ENCODE measurements around the gene IL17C. TPM values are rescaled to one million over a fixed set of nuclear protein-coding genes. Genes with fewer than 3 reads are reported as not detected.
A peak's percentile ranks its signal among the peaks of the same experiment; 100 is the strongest.

The IL17C gene
- total and polyA plus RNA-seq, 9 of the 15 experiments (the other 6 are each of a cell fraction or from before 2014, with no cell fraction given) = not detected

- TF ChIP-seq ZNF589 (CRISPR knock-in tag; IDR thresholded peaks at IDR 0.05; ENCODE audit: low read depth) (no peak), ZZZ3 (IDR thresholded peaks at IDR 0.05) (no peak)
Measured at GRCh38 chr16:88601313-88602036, 36.9 kb upstream of the IL17C start (continued).

- H3K27ac ChIP-seq (ENCODE audit: extremely low read depth, low read depth, low read length) = no peak overlapping the region
- no TSS peak for BruUV-seq (replicated peaks)
- no peak for FAIRE-seq
- no peaks in the 10 kb centered on the region for H4K20me1 ChIP-seq (replicated peaks; ENCODE audit: control insufficient read depth, insufficient read depth, low read length)
- H3K4me1 ChIP-seq (replicated peaks in 1 of 2; ENCODE audit: control insufficient read depth in 2 of 2, insufficient read depth in 2 of 2, low read length in 2 of 2) = peaks cover 0 to 3% of the 10 kb centered on the region in 2 experiments; a peak in 1 of 5 replicates
- no peaks in the 10 kb centered on the region; the same call in 2 of the 3 replicates for H3K79me2 ChIP-seq (ENCODE audit: control insufficient read depth, insufficient read depth, low read length)
- no peak for DNase-seq (ENCODE audit: extremely low read depth in 1 of 4, low spot score in 3 of 4)
- no peak for TF ChIP-seq TAF15 (IDR thresholded peaks at IDR 0.05; ENCODE audit: low read depth, low read length)
- peak; percentile 44; the same call in 1 of the 2 replicates for TF ChIP-seq POLR2G (IDR thresholded peaks at IDR 0.05; ENCODE audit: low read depth, low read length)
- no peak for TF ChIP-seq ESRRB (CRISPR knock-in tag; IDR thresholded peaks at IDR 0.05; ENCODE audit: borderline replicate concordance)
- TF ChIP-seq SRSF3 (IDR thresholded peaks at IDR 0.05; ENCODE audit: insufficient read depth, low read length) = no peak
- TF ChIP-seq PATZ1 (CRISPR knock-in tag; IDR thresholded peaks at IDR 0.05; ENCODE audit: borderline replicate concordance) = no peak
- peak overlapping the region in 1 of 2 experiments; percentile 45; a peak in 1 of 4 replicates for H3K9ac ChIP-seq (ENCODE audit: insufficient read depth in 1 of 2, low read depth in 2 of 2, low read length in 2 of 2)
- WGBS (ENCODE audit: insufficient coverage, low coverage, missing lambda C conversion rate) = 87% methylated on average over 7 of the region's 7 CpGs
- in situ Hi-C loops (cut with MboI) (no loop called here), intact Hi-C loops (cut with micrococcal nuclease) (no loop called here)
- POLR2A ChIA-PET = interaction anchor here (0.9 to 1.2 kb wide), 2 partner anchors 14 to 15 kb away, joined by 3 to 4 read pairs; no protein-coding TSS in a partner anchor
- ATAC-seq = no peak
- H3K4me2 ChIP-seq (ENCODE audit: insufficient read depth, low read length) = no peak overlapping the region
- H2AFZ ChIP-seq (ENCODE audit: low read depth, low read length) = no peak overlapping the region
- H3K4me3 ChIP-seq = no peak overlapping the region
- no peaks in the 10 kb centered on the region for H3K9me1 ChIP-seq (ENCODE audit: control insufficient read depth, insufficient read depth, low read length)
- H3K27me3 ChIP-seq (ENCODE audit: control insufficient read depth in 2 of 2, insufficient read depth in 2 of 2, low read length in 2 of 2) = no peaks in the 10 kb centered on the region
- peaks cover 88% of the 10 kb centered on the region; the same call in 2 of the 3 replicates for H3K36me3 ChIP-seq (ENCODE audit: control insufficient read depth, insufficient read depth, low read length)
- CTCF ChIA-PET (ENCODE audit: low intra/inter-chr PET ratio) = no interaction called here
- H3K9me3 ChIP-seq (replicated peaks; ENCODE audit: control insufficient read depth, insufficient read depth, low read depth, low read length) = no peaks in the 10 kb centered on the region
Measured at GRCh38 chr16:88602091-88602490, 36.3 kb upstream of the IL17C start.

All from K562 (cell line).